VCaP (cell line): ENCODE measurements around the gene MAB21L3.

ENCODE experiments used
- H3K27ac ChIP-seq: fragments of 450-650 bp; 2 replicates; pipeline ENCODE4 v1.5.1; 2017
- CTCF ChIP-seq: fragments of 450-650 bp; conservative IDR thresholded peaks from 2 replicates; pipeline ENCODE4 v1.5.1; 2017; ENCODE audit warnings: mild to moderate bottlenecking, moderate library complexity

MAB21L3 gene

GRCh38 chr1:116128664-116129063, 17.5 kb downstream of the MAB21L3 start:
- no peak for TF ChIP-seq CTCF
- no peak overlapping the region for H3K27ac ChIP-seq

- TF ChIP-seq CTCF, result no peak
- no peak overlapping the region for H3K27ac ChIP-seq
These were observed 18.3 kb downstream of the MAB21L3 start for GRCh38 chr1:116129537-116129936.

GRCh38 chr1:116130356-116130755, 19.2 kb downstream of the MAB21L3 start:
- H3K27ac ChIP-seq, result no peak overlapping the region
- no peak for TF ChIP-seq CTCF

GRCh38 chr1:116131170-116131569, 20.0 kb downstream of the MAB21L3 start:
- no peak overlapping the region for H3K27ac ChIP-seq
- TF ChIP-seq CTCF, result no peak

GRCh38 chr1:116131866-116132605, 20.8 kb downstream of the MAB21L3 start:
- no peak overlapping the region for H3K27ac ChIP-seq
- no peak for TF ChIP-seq CTCF

GRCh38 chr1:116133696-116134475, 22.7 kb downstream of the MAB21L3 start:
- peak overlapping the region; percentile 45 for H3K27ac ChIP-seq
- peak; percentile 57 for TF ChIP-seq CTCF

- TF ChIP-seq CTCF, result peak; percentile 6; the same call in 1 of the 2 replicates
- peak overlapping the region; percentile 45 for H3K27ac ChIP-seq
These were observed 23.2 kb downstream of the MAB21L3 start for GRCh38 chr1:116134476-116134773.
